HEK293T (cell line): Measurements from ENCODE around the gene MAD1L1.

ENCODE experiments used
- ARNT ChIP-seq: fragments of 450-650 bp; IDR thresholded peaks from 2 replicates; pipeline ENCODE4 v1.6.1; 2017; ENCODE audit warnings: mild to moderate bottlenecking
- BHLHE40 ChIP-seq: fragments of 450-650 bp; IDR thresholded peaks from 2 replicates; pipeline ENCODE4 v1.6.1; 2016; ENCODE audit warnings: mild to moderate bottlenecking, moderate library complexity, borderline replicate concordance
- CTBP1 ChIP-seq: fragments of 450-650 bp; IDR thresholded peaks from 2 replicates; pipeline ENCODE4 v1.6.1; 2016; ENCODE audit warnings: borderline replicate concordance
- ELF4 ChIP-seq: fragments of 450-650 bp; IDR thresholded peaks from 2 replicates; pipeline ENCODE4 v1.6.1; 2017; ENCODE audit warnings: antibody characterized with exemption
- FOXA1 ChIP-seq: fragments of 450-650 bp; IDR thresholded peaks from 2 replicates; pipeline ENCODE4 v1.6.1; 2016; ENCODE audit warnings: mild to moderate bottlenecking
- FOXK2 ChIP-seq: fragments of 450-650 bp; IDR thresholded peaks from 2 replicates; pipeline ENCODE4 v1.6.1; 2016; ENCODE audit warnings: mild to moderate bottlenecking
- FOXM1 ChIP-seq: fragments of 450-650 bp; IDR thresholded peaks from 2 replicates; pipeline ENCODE4 v1.6.1; 2017; ENCODE audit warnings: mild to moderate bottlenecking, borderline replicate concordance
- HDGF ChIP-seq: fragments of 450-650 bp; IDR thresholded peaks from 2 replicates; pipeline ENCODE4 v1.6.1; 2017; ENCODE audit warnings: antibody characterized with exemption, borderline replicate concordance
- LEF1 ChIP-seq: fragments of 450-650 bp; IDR thresholded peaks from 2 replicates; pipeline ENCODE4 v1.6.1; 2017; ENCODE audit warnings: mild to moderate bottlenecking, borderline replicate concordance
- NFRKB ChIP-seq: fragments of 450-650 bp; IDR thresholded peaks from 2 replicates; pipeline ENCODE4 v1.6.1; 2016; ENCODE audit warnings: mild to moderate bottlenecking, moderate library complexity
- SP1 ChIP-seq: fragments of 450-650 bp; IDR thresholded peaks from 2 replicates; pipeline ENCODE4 v1.6.1; 2017
- SUZ12 ChIP-seq: fragments of 450-650 bp; IDR thresholded peaks from 2 replicates; pipeline ENCODE4 v1.6.1; 2016; ENCODE audit warnings: mild to moderate bottlenecking
- ZNF384 ChIP-seq: fragments of 450-650 bp; IDR thresholded peaks from 2 replicates; pipeline ENCODE4 v1.6.1; 2016
- TF ChIP-seq, protein P1 (sequence below): fragments of 450-650 bp; IDR thresholded peaks from 2 replicates; pipeline ENCODE4 v1.6.1; 2016

DNA sequence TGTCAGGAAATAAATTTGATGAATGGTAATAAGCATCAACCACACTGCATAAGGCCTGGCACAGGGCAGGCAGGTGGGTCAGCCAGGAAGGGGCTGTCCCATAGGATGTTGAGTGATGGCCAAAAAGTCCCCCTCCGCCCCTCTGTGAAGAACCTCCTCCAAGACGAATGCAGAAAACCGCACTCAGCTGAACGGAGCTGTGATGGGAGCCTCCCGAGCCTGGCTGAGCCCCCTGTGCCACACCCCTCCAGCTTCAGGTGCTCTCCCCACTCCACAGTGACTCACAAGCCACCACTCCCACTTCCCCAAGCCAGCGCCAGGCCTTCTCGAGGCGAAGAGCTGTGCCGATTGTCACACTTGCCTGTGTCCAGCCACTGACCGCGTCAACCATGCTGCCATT, 184.2 kb downstream of the MAD1L1 start:
- TF ChIP-seq, protein P1, sequence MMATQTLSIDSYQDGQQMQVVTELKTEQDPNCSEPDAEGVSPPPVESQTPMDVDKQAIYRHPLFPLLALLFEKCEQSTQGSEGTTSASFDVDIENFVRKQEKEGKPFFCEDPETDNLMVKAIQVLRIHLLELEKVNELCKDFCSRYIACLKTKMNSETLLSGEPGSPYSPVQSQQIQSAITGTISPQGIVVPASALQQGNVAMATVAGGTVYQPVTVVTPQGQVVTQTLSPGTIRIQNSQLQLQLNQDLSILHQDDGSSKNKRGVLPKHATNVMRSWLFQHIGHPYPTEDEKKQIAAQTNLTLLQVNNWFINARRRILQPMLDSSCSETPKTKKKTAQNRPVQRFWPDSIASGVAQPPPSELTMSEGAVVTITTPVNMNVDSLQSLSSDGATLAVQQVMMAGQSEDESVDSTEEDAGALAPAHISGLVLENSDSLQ, result no peak
- no peak for TF ChIP-seq ZNF384
- TF ChIP-seq ARNT, result no peak
- TF ChIP-seq ELF4, result no peak
- no peak for TF ChIP-seq SP1
- no peak for TF ChIP-seq BHLHE40
- no peak for TF ChIP-seq FOXA1
- no peak for TF ChIP-seq FOXM1
- TF ChIP-seq HDGF, result no peak
- TF ChIP-seq SUZ12, result no peak
- TF ChIP-seq FOXK2, result no peak
- TF ChIP-seq LEF1, result no peak
- no peak for TF ChIP-seq CTBP1
- no peak for TF ChIP-seq NFRKB
